ENCODE results near the gene CCDC85A.
A peak's percentile ranks its signal among the peaks of the same experiment; 100 is the strongest.

The CCDC85A gene

DNA sequence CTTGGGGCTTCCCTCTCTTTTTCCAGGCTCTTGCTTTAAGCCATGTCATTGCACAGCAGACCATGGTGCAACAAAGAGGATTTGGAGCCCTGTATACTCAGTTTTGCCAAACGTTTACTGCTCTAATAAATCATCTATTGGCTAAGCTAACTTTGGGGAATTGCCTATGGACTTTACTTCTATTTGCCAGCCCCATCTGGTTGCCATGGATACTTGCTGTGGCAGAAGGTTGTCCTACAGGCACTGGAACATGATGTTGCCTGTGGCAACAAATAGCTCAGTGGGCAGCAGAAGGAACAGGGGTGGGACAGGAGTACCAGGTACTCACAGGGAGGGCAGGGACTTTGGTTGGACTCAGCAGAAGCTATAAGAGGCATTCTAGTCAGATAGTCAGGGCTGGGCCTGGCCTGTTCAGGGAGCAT, 129.7 kb downstream of the CCDC85A start:
- DNase-seq: no peak

DNA sequence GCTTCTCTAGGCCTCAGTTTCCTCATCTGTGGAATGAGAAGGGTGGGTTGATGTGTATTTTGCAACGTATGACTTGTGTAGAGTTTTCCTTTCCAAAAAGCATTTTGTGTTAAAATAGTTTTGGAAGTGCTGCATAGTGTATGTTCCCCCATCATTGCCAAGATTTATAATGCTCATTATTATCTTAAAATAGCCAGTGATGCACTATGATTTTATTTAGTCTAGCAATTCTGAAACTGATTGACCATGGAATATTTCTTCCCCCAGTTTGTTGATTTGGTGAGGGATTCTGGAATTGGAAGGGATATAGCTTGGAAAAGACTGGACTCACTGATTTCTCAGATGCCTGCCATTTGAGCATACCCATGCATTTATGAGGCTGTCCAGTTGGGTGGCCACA, 130.6 kb downstream of the CCDC85A start:
- DNase-seq: no peak

DNA sequence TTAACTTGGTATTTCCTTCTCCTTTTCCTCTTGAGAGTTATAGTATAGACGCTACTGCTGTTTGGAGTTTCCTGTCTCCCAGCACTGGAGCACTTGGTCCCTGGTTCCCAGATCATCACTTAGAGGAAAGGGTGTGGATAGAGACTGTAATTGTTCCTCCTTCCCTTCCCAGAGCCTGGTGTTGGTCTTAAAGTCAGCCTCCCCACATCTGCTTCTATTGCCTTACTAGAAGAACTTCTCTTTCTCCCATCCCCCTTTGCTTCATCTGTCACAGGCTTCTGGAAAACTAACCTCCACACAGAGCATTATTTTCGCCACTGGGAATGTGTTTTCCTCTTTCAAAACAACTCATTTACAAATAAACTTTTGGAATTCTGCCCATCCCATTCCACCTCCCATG, 131.0 kb downstream of the CCDC85A start:
- peak; percentile 16 for DNase-seq

DNA sequence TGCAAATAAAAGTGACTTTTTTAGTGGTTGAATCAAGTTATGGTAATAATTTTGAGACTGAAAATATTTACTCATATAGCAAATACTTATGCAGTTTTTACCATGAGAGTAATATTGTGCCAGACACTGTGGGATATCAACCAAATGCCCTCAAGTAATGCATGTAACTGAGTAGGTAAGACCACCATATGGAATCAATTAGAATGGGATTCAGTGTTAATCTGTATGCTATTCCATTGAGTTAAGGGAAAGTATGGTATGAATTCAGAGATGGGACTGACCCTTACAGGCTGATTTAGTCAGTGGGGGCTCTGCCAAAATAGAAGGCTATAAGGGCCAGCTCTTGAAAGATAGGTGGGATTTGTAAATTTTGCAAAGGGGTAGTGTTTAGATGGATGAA, 131.6 kb downstream of the CCDC85A start:
- DNase-seq: peak; percentile 61

DNA sequence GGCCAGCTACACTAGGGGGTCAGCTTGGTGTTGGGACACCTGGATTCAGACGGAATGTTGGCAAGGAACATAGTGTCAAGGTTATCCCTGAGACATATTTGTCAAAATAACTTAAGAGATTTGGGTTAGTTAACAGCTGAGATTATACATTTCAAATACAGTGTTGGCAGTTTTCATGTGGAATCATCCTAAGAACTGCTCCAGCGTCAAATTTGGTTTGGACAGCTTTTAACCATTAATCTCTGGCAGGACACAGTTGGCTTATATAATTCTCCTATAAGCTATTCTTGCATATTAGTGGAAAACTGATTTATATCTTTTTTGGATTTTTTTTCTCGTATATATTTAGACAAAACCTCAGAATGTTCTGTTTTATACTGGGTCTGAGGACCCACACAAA, 132.2 kb downstream of the CCDC85A start:
- no peak for DNase-seq

DNA sequence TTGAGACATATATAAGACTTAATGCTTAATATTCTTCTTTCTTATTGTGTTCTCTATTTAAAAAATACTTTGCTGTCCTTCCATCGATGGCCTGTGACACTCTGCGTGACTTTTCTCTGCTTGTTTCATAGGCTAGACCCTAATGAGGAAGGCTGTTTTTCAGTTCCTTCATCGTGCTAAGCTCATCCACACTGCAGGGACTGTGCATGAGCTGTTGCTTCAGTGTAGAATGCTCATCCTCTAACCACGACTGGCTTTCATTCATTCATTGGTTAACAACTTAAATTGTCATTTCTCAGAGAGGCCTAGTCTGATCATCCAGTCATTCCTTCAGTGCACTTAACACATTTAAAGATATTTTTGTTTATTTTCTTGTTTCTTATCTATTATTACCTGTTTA, 134.4 kb downstream of the CCDC85A start:
- DNase-seq: no peak

DNA sequence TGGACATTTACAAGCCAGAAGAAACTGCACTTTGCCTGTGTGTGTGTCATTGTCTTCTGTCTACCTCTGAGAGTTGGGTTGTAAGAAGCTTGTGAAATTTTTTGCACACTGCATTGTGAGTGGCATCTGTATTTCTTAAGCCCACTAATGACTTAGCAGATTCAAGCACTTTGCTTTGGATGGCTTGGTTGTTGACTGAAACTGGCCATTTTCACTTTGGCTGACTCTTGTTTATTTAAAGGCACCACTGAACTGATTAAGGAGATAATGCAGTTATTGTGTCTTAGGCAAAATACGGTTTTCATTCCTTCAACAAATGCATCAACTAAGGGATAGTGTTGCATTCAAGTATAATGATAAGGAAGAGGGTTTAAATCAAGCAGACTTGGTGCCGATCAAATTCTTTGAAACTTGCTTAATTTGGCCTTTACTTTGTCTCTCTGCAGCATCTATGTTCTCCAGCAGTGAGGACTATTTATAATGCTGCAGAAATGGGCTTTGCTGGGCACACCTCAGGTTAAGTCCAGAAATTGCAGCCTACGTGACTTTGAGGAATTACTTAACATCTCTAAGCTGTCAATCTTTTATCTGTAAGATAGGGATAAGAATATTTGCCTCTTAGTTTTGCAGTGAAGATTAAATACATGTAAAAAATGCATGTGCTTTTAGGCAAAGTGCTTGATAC, 142.0 kb downstream of the CCDC85A start:
- DNase-seq: no peak

DNA sequence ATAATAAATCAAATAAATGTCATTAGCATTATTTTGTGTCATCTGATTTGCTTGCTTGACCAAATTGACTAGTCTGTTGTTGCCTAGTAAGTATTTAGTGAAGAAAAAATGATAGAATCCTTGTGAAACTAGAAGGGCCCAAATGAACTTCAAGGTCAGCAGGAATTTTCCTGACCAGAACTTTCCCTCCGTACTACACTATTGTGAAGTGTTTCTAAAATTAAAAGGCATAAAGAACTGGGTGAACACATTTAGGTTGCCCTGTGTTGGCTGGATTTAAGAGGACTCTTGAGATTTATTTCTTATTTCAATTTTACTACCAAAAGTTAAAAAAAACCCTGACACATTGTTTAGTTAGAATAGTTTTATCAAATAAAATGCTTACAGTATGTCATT, 142.6 kb downstream of the CCDC85A start:
- DNase-seq: no peak

DNA sequence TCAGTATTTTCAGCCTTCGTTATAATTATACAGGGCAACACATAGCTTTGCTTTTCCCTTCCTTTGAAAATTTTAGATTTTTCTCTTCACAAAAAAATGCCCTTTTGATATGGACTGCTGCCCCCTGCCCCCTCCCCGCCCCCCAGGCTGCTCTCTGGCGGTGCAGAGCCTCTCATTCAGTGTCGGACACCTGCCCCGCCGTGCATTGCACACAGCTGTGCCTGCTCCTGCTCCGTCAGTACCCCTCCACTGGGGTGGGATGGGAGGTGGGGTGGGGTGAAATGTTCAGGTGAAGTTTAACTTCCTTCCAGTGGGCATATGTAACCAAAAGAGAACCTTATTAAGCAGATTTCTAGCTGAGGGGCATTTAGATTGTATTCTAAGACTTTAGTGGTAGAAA, 148.0 kb downstream of the CCDC85A start:
- no peak for DNase-seq

DNA sequence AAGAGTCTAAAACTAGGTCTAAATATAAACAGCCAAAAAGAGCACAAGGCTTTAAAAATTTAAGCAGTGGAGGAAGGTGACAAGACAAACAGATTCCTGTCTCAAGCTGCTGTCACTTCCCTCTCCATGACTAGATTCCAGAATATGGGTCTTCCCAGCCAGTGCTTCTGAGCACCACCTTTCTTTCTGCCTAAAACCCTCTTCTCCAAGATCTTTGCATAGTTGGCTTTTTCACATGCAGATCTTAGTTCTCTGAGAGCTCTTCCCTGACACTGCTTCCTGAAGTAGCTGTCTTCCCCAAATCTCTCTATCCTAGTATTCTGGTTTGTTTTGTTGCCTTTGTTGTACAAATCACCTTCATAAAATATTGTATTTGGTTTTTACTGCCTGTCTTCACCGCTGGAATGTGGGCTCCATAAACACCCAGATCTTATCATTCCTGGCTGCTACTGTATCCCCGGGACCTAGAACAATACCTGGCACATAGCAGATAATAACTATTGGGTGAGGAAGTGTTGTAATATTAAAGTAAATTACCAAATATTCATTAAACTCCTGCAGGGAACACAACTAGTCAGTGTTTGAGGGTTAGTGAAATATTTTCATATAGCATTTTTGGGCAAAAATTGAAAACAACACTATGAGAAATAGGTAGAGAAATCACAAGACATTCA, 150.2 kb downstream of the CCDC85A start:
- no peak for DNase-seq

DNA sequence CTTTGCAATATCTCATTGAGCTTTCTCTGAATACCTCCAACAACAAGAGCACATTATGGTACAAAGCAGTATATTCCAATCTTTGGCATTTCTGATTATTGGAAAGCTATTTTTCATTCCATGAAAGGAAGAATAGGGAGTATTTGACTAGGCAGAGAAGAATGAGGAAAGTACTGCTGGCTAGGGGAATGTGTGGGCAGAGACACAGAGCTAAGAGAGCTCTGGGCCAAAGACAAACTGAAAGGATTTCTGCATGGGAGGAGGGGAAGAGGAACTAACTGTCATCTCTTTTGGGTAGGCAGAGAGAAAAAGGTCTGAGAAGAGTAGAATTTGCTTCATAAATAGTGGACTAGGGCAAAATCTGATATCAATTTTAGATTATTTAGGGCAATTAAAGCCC, 150.8 kb downstream of the CCDC85A start:
- DNase-seq: peak; percentile 10

DNA sequence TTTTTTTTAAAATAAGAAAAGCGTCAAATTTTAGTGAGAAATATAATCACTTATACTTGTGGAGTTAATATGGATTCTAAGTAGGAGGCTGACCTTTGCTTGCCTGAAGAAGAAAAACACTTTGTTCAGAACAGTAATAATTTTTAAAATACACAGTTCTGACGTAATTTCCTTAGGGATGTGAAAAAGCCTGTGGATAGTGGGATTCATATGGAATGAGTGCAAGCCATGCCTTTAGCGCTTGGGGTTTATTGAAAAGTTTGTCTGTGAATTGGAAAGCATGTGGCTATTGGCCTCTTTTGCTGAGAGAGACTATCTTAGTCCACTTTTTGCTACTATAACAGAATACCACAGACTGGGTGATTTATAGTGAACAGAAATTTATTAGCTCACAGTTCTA, 151.3 kb downstream of the CCDC85A start:
- no peak for DNase-seq

DNA sequence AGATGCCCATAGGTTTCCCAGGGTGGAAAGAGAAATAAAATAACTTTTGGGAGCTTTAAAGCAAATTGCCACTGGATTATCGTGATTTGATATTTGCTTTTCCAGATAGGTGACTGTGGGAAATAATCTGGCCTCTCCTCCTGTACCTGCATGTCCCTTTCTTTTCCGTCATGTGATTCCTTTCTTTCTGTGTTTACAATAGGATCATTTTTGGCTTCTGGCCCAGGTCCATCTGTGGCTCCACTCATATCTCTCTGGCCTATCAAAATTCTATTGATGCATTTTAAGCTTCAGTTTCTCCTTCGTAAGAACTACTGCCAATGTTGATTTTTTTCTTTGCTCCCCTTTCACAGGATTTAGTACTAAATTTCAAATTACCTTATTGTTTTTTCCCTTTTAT, 153.6 kb downstream of the CCDC85A start:
- DNase-seq: no peak

DNA sequence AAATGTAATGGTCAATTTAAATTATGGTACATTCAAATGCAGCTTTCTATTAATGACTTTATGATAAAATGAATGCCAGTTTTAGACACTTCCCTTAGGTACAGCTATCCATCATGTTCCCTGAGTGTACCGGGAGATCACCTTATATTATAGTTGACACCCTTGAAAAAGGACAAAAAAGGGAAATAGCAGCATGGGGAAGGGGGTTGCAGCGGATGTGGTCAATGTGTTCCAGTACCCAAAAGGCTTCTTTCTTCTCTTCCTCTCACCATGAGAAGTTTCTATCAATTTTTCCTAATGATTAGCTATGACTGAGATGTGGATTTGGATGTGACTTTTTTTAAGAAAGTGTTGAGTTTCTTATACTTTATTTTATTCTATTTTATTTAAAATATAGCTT, 154.4 kb downstream of the CCDC85A start:
- no peak for DNase-seq

DNA sequence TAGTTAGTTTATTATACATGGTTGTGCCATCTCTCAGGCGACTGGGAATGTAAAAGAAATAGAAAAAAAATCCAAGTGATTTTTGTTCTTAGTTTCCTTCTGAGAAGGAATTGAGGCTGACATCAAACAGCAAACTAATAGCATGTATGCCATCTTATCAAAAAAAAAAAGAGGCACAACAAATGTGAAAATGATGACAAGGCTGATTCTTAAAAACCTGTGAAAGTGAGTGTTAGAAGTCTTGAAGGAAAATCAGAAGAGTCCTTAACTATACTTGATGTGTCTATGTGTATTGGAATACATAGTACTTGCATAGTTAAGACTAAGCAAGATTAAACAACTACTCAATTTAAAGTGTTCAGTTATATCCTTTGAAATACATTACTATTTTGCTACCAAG, 161.0 kb downstream of the CCDC85A start:
- no peak for DNase-seq

DNA sequence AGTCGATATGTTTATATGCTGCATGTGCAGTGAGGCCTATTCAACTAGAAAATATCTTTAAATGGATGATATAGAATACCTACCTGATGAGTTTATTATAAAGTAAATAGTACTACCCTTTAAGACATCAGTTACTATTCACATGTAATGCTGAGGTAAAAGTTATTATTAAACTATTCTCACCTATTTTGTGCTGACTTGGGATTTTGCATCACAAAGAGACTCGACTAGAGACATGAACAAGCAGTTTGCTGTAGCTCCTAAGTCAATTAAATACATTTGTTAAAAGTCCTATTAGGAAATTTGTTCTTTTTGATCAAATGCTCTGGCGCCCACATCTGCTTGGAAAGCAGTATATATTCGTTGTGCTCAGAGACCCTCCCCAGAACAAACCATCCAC, 164.1 kb downstream of the CCDC85A start:
- DNase-seq: no peak

DNA sequence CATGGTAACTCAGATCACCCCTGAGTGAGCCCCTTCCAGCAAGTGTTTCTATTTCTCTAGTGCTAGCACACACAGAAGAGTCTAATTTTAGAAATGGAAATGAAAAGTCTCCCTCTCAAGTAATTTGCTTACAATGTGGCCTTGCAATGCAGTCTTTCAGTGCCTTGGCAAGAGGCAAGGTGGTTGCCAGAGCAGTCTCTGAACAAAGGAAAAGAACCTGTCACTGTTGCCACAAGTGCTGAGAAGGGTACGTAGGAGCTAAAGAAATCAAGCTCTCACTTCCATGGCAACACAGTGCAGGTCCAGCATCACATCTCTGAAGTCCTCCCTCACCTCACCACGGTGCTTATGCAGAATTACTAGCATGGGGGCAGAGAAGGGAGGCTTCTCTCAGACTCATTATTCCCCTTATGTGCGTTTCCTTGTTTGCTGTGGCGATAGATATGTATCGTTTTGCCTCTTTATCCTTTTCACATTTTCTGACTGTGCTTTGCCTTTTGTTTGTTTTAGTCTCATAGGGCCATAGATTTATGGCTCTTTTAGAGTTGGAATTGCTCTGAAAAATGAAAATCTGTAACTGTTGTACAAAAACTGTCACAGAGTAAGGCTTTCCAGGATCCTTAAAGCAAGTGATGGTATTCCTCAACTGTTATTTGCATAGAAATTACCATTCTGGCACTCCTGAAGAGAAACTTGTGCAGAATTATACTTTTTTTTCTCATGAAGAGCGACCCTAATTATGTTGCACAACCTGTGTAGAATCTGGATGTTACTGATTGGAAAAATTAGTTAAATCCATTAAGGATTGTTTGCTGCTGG, 164.8 kb downstream of the CCDC85A start:
- no peak for DNase-seq

DNA sequence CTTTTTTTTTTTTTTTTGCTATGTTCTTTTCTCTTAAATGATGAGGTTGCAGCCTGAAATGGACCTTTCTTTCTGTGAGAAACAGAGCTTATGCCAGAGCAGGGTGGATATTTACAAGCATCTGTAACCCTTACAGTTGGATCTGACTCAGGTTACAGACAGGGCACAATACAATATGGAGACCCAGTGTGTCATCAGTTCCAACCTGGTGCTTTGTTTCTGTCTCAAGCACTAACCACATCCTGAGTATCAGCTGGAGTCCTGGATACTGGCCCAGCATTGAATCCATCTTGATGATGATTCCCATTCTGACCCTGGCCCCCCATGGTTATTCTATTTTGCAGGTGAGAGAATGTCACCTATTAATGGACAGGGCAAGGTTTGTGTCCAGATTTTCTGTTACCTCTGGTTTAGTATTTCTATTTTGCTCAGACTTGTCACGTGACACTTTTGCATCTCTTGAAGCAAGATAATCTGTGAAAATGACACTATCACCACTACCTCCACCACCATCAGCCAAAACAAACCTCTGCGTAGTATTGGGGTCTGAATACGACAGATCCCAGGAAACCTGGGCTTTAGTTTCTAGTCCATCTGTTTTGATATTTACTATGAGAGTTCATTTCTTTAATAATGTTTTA, 174.0 kb downstream of the CCDC85A start:
- DNase-seq: no peak

DNA sequence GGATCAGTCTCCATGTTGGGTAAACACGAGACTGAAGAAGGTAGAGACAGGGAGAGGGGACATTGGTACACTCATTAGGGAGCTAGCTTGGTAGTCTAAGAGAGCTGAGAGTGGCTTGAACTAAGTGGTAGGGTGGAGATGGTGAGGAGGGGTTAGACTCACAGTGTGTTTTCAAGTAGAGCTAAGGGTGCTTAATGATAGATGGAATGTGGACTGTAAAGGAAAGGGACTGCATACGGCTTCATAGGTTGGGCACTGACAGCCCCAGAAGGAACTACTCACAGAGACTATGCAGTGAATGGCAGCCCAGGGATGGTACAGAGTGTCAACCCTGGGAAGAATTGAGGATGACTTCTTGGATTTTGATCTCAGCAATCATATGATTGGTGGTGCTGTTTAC, 178.1 kb downstream of the CCDC85A start:
- no peak for DNase-seq

DNA sequence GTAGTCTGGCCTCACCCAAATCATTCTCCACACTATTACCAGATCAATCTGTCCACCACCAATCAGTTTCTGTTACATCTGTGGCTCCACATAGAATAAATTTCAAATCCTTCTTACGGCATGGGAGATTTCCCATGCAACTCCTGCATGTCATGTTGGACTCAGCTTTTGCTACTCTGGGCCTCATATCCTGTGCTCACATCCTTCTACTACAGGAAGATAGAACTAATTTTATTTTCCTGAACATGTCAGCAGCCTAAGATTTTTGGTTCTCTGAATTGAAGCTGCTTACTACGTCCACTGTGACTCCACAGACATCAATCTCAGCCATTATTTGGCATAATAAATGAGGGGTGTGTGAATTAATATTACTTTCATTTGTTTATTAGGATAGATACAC, 181.1 kb downstream of the CCDC85A start:
- no peak for DNase-seq

DNA sequence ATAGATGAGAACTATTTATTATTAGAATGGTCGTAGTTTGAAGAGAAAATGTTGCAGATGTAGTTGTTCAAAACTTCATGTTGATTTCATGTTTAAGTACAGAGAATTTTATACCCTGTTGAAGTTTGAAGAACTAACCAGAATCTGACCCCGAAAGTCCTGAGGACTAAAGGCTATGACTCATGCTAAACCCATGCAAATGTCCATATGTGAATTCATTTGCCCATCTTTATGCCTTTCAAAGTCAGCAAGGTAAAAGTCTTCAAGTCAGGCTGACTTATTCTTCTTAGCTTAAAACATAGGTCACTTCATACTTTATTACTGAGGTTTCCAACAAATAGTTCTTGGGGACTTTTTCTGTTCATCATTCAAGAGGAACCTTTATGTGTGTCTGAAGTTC, 185.5 kb downstream of the CCDC85A start:
- peak; percentile 3 for DNase-seq

DNA sequence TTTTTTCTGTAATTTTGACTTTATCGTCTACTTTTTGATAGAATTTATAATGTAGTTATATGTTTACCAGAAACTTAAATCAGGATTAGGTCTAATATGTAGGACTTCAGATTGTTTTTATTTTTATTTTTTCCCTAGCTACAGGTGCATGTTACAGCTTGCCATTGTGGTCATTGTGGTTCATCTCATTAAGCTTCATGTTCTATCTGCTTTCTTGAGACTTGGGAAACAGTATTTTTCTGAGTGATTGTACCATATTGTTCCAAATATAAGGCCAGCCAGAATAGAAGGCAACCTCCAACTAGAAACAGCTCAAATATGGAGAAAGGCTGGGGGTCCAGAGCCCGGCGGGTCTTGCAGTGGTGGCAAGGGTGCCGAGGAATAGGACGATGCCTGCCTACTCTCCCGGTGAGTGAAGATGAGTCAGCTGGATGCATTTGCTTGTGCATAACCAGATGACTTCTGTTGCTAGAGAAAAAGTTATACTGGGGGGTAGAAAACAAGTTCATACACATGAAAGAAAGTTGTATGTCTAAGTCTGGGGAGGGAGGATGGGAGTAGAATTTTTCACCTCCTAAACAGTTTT, 188.4 kb downstream of the CCDC85A start:
- no peak for DNase-seq

DNA sequence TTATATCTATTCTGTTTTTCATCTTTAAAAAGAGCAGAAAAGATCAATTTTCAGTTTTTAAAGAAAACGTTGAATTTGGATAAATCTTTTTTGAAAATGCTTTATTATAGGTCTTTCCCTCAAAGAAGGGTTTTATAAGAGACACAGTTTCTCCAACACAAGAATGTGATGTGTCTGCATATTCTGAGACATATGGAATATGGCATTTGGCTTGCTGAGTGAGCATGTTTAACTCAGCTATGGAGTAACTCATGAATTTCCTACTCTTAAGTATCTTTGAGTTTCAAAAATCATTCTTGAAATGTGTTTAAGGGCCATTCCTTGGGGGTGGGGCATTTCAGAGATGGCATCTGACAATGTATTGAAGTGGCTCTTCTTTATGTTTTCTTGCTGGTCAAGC, 191.5 kb downstream of the CCDC85A start:
- no peak for DNase-seq

Data from fibroblast of skin of scalp (primary cell).